Left ventricle myocardium inferior (tissue), 1 donor: Measurements from ENCODE around the gene RREB1. TPM values are rescaled to one million over a fixed set of nuclear protein-coding genes. Genes with fewer than 3 reads are reported as not detected.

Experiments
- DNase-seq: peaks from one replicate; pipeline ENCODE4 v3.0.0-alpha.2; 2020
- H3K27ac ChIP-seq: fragments of 200-600 bp; replicated peaks from 2 replicates; pipeline ENCODE4 v1.8.0; 2021
- H3K27me3 ChIP-seq: fragments of 200-600 bp; 2 replicates; pipeline ENCODE4 v1.8.0; 2021; ENCODE audit warnings: low read depth
- H3K36me3 ChIP-seq: fragments of 200-600 bp; 2 replicates; pipeline ENCODE4 v1.8.0; 2021
- H3K4me1 ChIP-seq: fragments of 200-600 bp; 2 replicates; pipeline ENCODE4 v1.8.0; 2021
- H3K4me3 ChIP-seq: fragments of 200-600 bp; 2 replicates; pipeline ENCODE4 v1.8.0; 2021; ENCODE audit warnings: mild to moderate bottlenecking, moderate library complexity
- H3K9me3 ChIP-seq: fragments of 200-600 bp; replicated peaks from 2 replicates; pipeline ENCODE4 v1.8.0; 2021
- intact Hi-C: fragments of 100-400 bp; cut with micrococcal nuclease; formaldehyde crosslinking; loops from one replicate; pipeline ENCODE4 v1.11.0; 2022
- total RNA-seq: library from RNA; stranded (reverse); fragmentation: NEBNext Ultra II Directional; extraction: Animal tissue kit (Norgen Biotek cat#: 25700); gene quantifications from one replicate; pipeline ENCODE4 v1.2.1, GENCODE V29; 2021
- TF ChIP-seq, protein P1 (sequence below): fragments of 200-600 bp; IDR thresholded peaks from 2 replicates; pipeline ENCODE4 v1.8.0; 2021; ENCODE audit warnings: antibody characterized with exemption, mild to moderate bottlenecking, borderline replicate concordance
- donor health status: DM: no; HTN: yes; CAD: no; lungs with severe emphysema.

RREB1 gene
- total RNA-seq, 1 donor from 2014 or later = 33.3 TPM

DNA sequence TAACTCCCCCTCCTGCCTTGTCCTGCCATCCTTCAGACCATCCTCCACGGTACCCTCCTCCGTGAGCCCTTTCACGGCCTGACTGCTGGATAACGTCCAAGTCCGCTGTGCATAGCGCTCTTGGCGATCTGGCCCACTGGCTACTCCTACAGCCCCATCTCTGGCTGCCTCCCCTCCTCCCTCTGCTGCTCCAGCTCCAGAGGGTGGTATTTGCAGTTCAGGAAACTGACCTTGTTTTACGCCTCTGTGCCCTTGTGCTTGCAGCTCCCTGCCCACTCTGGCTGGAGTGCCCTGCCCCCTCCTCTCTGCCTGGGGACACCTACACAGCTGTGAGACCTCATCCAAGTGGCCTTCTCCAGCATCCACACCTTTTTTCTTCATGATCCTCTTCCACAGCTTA lies 6.5 kb upstream of the RREB1 start:
- peak; percentile 22 for DNase-seq
- no peak overlapping the region for H3K4me3 ChIP-seq
- intact Hi-C loops = no loop called here

DNA sequence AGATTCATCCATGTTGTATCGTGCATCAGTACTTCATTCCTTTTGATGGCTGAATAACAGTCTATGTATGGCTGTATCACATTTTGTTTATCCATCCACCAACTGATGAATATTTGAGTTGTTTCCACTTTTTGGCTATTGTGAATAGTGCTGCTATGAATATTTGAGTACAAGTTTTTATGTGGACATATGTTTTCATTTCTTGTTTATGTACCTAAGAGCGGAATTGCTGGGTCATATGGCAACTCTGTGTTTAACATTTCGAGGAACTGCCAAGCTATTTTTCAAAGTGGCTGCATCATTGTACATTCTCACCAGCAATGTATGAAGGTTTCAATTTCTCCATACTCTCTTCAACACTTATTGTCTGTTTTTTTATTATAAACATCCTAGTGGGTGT lies 3.0 kb upstream of the RREB1 start:
- Histone ChIP-seq H3K4me1 (peaks cover 41% of the 10 kb centered on the region), H3K9me3 (no peaks in the 10 kb centered on the region), H3K4me3 (no peak overlapping the region), H3K36me3 (no peaks in the 10 kb centered on the region), H3K27ac (no peak overlapping the region), H3K27me3 (no peaks in the 10 kb centered on the region)
- no peak for DNase-seq
- intact Hi-C loops = no loop called here
- TF ChIP-seq, protein P1, sequence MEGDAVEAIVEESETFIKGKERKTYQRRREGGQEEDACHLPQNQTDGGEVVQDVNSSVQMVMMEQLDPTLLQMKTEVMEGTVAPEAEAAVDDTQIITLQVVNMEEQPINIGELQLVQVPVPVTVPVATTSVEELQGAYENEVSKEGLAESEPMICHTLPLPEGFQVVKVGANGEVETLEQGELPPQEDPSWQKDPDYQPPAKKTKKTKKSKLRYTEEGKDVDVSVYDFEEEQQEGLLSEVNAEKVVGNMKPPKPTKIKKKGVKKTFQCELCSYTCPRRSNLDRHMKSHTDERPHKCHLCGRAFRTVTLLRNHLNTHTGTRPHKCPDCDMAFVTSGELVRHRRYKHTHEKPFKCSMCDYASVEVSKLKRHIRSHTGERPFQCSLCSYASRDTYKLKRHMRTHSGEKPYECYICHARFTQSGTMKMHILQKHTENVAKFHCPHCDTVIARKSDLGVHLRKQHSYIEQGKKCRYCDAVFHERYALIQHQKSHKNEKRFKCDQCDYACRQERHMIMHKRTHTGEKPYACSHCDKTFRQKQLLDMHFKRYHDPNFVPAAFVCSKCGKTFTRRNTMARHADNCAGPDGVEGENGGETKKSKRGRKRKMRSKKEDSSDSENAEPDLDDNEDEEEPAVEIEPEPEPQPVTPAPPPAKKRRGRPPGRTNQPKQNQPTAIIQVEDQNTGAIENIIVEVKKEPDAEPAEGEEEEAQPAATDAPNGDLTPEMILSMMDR = no peak

More for the DNA sequence above, 6.5 kb upstream of the RREB1 start:
- no peaks in the 10 kb centered on the region for H3K27me3 ChIP-seq
- H3K36me3 ChIP-seq = no peaks in the 10 kb centered on the region
- peak overlapping the region; percentile 27 for H3K27ac ChIP-seq
- no peaks in the 10 kb centered on the region for H3K9me3 ChIP-seq
- TF ChIP-seq, protein P1 = no peak
- H3K4me1 ChIP-seq = peaks cover 8% of the 10 kb centered on the region

DNA sequence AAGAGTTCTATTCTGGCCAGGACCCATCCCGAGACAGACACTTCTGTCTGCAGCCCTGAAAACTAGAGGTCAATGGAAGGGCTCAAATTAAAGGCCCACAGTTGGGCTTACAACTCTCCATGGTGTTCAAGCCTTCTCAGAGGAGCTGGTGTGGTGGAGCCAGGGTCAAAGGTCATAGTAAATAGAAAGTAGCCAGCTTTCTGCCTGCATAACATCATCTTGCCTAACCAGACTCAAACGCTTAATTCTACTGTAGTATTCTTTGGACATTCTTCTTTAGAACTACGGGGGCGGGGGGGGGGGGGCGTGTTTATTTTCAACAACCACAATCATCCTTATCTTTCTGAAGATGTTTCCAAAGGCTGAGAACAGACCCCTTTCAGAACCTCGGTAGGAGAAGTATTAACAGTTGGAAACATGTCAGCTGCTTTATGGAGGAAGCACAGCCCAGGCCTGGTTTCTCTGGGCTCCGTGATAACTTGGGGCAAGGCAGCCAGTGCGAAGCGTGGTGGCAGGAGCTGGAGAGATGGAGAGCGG lies 1.5 kb upstream of the RREB1 start:
- H3K4me3 ChIP-seq = peak overlapping the region; percentile 93
- intact Hi-C loops = no loop called here

GRCh38 chr6:7106752-7107577 lies 796 bp upstream of the RREB1 start:
- H3K4me3 ChIP-seq = peak overlapping the region; percentile 93
- peaks cover 55% of the 10 kb centered on the region for H3K4me1 ChIP-seq
- DNase-seq = peak; percentile 43
- H3K9me3 ChIP-seq = no peaks in the 10 kb centered on the region
- TF ChIP-seq, protein P1 = peak; percentile 41
- no peaks in the 10 kb centered on the region for H3K27me3 ChIP-seq
- intact Hi-C loops = no loop called here
- H3K36me3 ChIP-seq = no peaks in the 10 kb centered on the region
- peak overlapping the region; percentile 97 for H3K27ac ChIP-seq

More for the DNA sequence above, 1.5 kb upstream of the RREB1 start:
- Histone ChIP-seq H3K27me3 (no peaks in the 10 kb centered on the region), H3K27ac (peak overlapping the region; percentile 97), H3K36me3 (no peaks in the 10 kb centered on the region), H3K4me1 (peaks cover 55% of the 10 kb centered on the region), H3K9me3 (no peaks in the 10 kb centered on the region)
- DNase-seq = no peak
- TF ChIP-seq, protein P1 = no peak

DNA sequence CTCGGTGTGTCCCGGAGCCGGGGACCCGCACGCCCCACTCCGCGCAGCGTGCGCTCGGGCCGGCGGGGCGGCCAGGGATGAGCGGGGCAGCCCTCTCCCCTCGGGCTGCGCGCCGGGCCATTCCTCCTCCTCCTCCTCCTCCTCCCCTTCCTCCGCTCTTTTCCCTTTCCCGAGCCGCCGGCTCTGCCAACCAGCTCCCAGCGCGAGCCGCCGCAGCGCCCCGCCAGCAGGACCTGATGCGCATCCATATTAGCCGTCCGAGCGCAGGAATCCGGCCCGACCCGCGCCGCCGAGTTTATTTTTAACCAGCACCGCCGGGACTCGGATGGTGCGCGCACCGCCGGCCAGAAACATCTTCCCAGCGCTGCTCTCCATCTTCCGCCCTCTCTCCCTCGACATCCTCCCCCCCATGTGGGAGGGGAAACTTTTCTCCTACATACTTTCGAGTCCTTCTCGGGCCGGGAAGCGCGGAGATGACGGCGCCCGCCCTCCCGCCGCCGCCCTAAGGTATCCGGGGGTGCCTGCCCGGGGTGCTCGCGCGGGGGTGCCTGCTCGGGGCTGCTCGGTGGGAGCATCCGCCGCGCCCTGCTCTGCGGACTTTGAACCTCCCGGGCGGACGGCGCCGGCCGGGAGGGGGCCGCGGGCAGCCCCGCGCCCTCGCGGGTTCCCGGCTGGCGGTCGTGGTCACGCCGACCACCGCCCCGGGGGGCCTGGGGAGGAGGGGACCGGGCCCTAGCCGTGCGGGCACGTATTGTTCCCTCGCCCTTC lies 619 bp downstream of the RREB1 start:
- peak; percentile 76 for DNase-seq
- Histone ChIP-seq H3K4me1 (peaks cover 68% of the 10 kb centered on the region), H3K36me3 (no peaks in the 10 kb centered on the region), H3K4me3 (peak overlapping the region; percentile 93), H3K27me3 (no peaks in the 10 kb centered on the region), H3K9me3 (no peaks in the 10 kb centered on the region), H3K27ac (peak overlapping the region; percentile 97)
- intact Hi-C loops = no loop called here
- TF ChIP-seq, protein P1 = no peak
